Ovary (tissue), 9 donors: ENCODE results near the gene KCTD19. TPM values are rescaled to one million over a fixed set of nuclear protein-coding genes. Genes with fewer than 3 reads are reported as not detected.

ENCODE experiments used
- DNase-seq, 5 donors: peaks; one replicate each; pipeline ENCODE4 v3.0.0-alpha.2; 2019 to 2020
- H3K27ac ChIP-seq, 2 donors: fragments of 200-600 bp; one replicate each; pipeline versions ENCODE4 v1.5.1 to v1.8.0; 2019 to 2022
- H3K27me3 ChIP-seq: fragments of 200-600 bp; one replicate; pipeline ENCODE4 v1.8.0; 2022
- H3K36me3 ChIP-seq: fragments of 200-600 bp; sonication (generic); one replicate; pipeline ENCODE4 v1.5.1; 2019
- H3K4me1 ChIP-seq: one replicate; pipeline ENCODE4 v1.8.1; 2013; ENCODE audit warnings: mild to moderate bottlenecking, moderate library complexity; ENCODE audit not compliant: insufficient read depth
- H3K4me3 ChIP-seq: fragments of 200-600 bp; sonication (generic); one replicate; pipeline ENCODE4 v1.5.1; 2017
- H3K9me3 ChIP-seq, 2 donors: fragments of 200-600 bp in 1 of 2; sonication (generic) in 1 of 2; one replicate each; pipeline versions ENCODE4 v1.5.1 to v1.8.1; 2013 to 2019; ENCODE audit warnings: mild to moderate bottlenecking in 1 of 2, moderate library complexity in 1 of 2
- EP300 ChIP-seq: sonication (generic); formaldehyde crosslinking; IDR thresholded peaks from one replicate; pipeline ENCODE4 v1.6.1; 2017; ENCODE audit warnings: antibody characterized with exemption
- POLR2A ChIP-seq: fragments of 450-650 bp; IDR thresholded peaks from one replicate; pipeline ENCODE4 v1.6.1; 2017; ENCODE audit warnings: antibody characterized with exemption, mild to moderate bottlenecking, moderate library complexity
- WGBS, 3 donors: extraction: QIAGEN DNeasy Blood & Tissue Kit in 1 of 3; methylation state at CpG; one replicate each; pipeline versions ENCODE4 v1.1.5 to v1.1.7; 2013 to 2017; 5-methylcytosine and 5-hydroxymethylcytosine counted together
- intact Hi-C, 4 donors: fragments of 100-400 bp; cut with DNase I; formaldehyde crosslinking; loops; one replicate each; pipeline versions ENCODE4 v1.11.0 to v1.15.1; 2022 to 2023
- polyA plus RNA-seq, 2 donors: library from polyadenylated mRNA; stranded (reverse); fragments of 200-250 nt in 1 of 2; fragments of 350-450 nt in 1 of 2; fragmentation: Illumina TruSeq in 1 of 2; extraction: RNeasy Lipid Tissue Mini Kit (QIAGEN cat#74804) in 1 of 2; gene quantifications; one replicate each; pipeline ENCODE4 v1.2.3, GENCODE V29; 2013 to 2014
- total RNA-seq, 7 donors: library from RNA; depleted of rRNA in 2 of 7; stranded (reverse); fragments of >200 nt in 2 of 7; fragmentation: NEBNext Ultra II Directional in 3 of 7; extraction: Animal tissue kit (Norgen Biotek cat#: 25700) in 3 of 7; gene quantifications; one replicate each; pipeline versions ENCODE4 v1.1.0 to v1.2.4, GENCODE V29; 2016 to 2023
- TF ChIP-seq, protein P1 (sequence below), 3 donors: fragments of 450-650 bp in 2 of 3; fragments of 200-600 bp in 1 of 3; IDR thresholded peaks; one replicate each; pipeline versions ENCODE4 v1.5.1 to v1.8.0; 2016 to 2022; ENCODE audit warnings: antibody characterized with exemption in 3 of 3, mild to moderate bottlenecking in 1 of 3
- donor health status: DM: no; HTN: no; CAD: no; lungs with moderate emphysema.
- donor health status: DM: no; HTN: no; CAD: no.
- donor health status: Bipolar disorder and iron deficiency.
- donor health status: DM: yes; HTN: yes; CAD: no.
- donor health status: DM: no; HTN: no; CAD: no.
- donor health status: DM: yes; HTN: yes; CAD: no.

Gene KCTD19
- total and polyA plus RNA-seq, 9 donors: 0.05 to 0.70 (median 0.12) TPM; not detected in 4

DNA sequence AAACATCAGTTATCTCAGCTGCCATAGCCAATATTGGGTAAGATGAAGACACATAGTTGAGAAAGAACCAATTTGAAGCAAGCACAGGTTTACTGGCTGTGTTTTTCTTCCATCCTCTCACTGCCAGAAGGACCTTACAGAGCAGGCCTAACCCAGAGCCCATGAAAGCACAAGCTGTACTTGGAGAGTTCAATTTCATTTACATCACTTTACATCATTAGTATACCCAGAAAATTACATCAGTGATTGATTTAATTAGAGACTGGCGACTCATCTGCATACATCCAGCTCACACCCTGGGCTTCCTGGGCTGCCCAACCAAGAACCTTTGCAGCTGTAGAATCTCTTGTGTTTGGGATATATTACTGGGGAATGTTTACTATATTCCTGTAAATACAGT is 23.8 kb upstream of the KCTD19 start:
- H3K27ac ChIP-seq: no peak overlapping the region
- no peaks in the 10 kb centered on the region for H3K9me3 ChIP-seq
- no peak overlapping the region for H3K4me3 ChIP-seq
- no peak for DNase-seq
- H3K27me3 ChIP-seq: no peaks in the 10 kb centered on the region
- TF ChIP-seq, protein P1, sequence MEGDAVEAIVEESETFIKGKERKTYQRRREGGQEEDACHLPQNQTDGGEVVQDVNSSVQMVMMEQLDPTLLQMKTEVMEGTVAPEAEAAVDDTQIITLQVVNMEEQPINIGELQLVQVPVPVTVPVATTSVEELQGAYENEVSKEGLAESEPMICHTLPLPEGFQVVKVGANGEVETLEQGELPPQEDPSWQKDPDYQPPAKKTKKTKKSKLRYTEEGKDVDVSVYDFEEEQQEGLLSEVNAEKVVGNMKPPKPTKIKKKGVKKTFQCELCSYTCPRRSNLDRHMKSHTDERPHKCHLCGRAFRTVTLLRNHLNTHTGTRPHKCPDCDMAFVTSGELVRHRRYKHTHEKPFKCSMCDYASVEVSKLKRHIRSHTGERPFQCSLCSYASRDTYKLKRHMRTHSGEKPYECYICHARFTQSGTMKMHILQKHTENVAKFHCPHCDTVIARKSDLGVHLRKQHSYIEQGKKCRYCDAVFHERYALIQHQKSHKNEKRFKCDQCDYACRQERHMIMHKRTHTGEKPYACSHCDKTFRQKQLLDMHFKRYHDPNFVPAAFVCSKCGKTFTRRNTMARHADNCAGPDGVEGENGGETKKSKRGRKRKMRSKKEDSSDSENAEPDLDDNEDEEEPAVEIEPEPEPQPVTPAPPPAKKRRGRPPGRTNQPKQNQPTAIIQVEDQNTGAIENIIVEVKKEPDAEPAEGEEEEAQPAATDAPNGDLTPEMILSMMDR (IDR thresholded peaks at IDR 0.05): no peak
- TF ChIP-seq POLR2A (no peak), EP300 (no peak)
- H3K36me3 ChIP-seq: no peaks in the 10 kb centered on the region
- H3K4me1 ChIP-seq: no peaks in the 10 kb centered on the region
- WGBS, 3 donors: 93 to 100% (median 98%) methylated on average over 1 of the region's 1 CpG
- intact Hi-C loops: no loop called here

DNA sequence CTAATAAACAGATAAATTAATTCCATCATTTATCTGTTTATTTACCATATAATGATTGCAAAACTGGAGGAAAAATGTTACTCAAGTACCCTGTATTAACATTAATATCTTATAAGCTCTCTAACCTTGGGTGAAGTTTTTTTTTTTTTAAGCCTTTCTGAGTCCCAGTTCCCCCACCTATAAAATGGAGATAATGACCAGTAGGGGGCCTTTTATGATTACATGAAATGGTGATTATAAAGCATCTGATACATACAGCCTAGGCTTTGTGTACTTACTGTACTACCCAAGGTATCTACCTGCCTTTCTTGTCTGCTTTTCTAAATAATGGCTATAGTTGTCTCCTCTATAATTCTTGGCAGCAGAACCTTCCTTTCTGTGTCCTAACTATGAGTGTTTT is 22.6 kb upstream of the KCTD19 start:
- TF ChIP-seq POLR2A (no peak), EP300 (no peak)
- TF ChIP-seq, protein P1 (IDR thresholded peaks at IDR 0.05): no peak
- intact Hi-C loops: no loop called here
- no peaks in the 10 kb centered on the region for H3K27me3 ChIP-seq
- DNase-seq: no peak
- no peaks in the 10 kb centered on the region for H3K9me3 ChIP-seq
- H3K4me1 ChIP-seq: no peaks in the 10 kb centered on the region
- no peak overlapping the region for H3K27ac ChIP-seq
- H3K36me3 ChIP-seq: no peaks in the 10 kb centered on the region
- no peak overlapping the region for H3K4me3 ChIP-seq

DNA sequence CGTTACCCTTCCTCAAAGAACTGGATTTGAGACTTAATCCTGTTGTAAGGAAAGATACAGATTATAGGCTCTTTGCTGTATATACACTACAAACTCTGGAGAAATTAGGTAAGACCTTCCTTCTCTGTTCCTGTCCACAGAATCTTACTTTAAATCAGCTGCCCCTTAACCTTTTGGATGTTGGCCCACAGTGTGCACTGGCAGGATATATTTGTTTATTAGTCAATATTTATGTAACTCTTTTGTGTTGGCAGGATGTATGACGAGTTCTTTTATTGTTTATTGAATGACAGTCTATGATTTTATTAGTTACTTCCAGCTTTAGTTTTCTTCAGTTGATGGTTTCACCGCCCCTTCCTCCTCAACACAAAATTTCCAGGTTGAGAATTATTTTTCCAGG is 19.8 kb upstream of the KCTD19 start:
- no peaks in the 10 kb centered on the region for H3K4me1 ChIP-seq
- H3K36me3 ChIP-seq: no peaks in the 10 kb centered on the region
- intact Hi-C loops: no loop called here
- 89 to 92% (median 90%) methylated on average over 3 of the region's 3 CpGs for WGBS, 3 donors
- H3K4me3 ChIP-seq: no peak overlapping the region
- H3K9me3 ChIP-seq: no peaks in the 10 kb centered on the region
- TF ChIP-seq, protein P1 (IDR thresholded peaks at IDR 0.05): no peak
- TF ChIP-seq EP300 (no peak), POLR2A (no peak)
- H3K27ac ChIP-seq: no peak overlapping the region
- H3K27me3 ChIP-seq: no peaks in the 10 kb centered on the region
- DNase-seq: no peak

DNA sequence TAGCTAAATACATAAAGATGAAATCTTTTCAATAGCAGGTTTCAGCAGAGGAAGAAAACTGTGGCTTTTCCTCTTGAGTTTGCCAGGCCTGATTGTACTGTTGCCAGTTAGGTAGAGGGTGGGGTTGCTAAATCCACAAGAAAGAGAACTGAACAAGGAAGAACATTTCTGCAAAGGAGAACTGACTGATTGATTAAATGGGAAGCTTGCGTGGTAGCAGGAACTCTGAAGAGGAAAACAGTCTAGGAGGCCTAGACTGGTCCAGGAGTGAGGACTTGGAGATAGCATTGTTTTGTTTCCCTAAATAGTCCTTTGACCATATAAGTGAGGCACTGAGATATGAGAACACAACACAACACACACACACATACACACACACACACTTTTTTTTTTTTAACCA is 18.9 kb upstream of the KCTD19 start:
- intact Hi-C loops: no loop called here
- WGBS, 3 donors: 80 to 82% (median 81%) methylated on average over 1 of the region's 1 CpG
- no peak for TF ChIP-seq POLR2A
- TF ChIP-seq, protein P1 (IDR thresholded peaks at IDR 0.05): no peak
- TF ChIP-seq EP300: no peak

DNA sequence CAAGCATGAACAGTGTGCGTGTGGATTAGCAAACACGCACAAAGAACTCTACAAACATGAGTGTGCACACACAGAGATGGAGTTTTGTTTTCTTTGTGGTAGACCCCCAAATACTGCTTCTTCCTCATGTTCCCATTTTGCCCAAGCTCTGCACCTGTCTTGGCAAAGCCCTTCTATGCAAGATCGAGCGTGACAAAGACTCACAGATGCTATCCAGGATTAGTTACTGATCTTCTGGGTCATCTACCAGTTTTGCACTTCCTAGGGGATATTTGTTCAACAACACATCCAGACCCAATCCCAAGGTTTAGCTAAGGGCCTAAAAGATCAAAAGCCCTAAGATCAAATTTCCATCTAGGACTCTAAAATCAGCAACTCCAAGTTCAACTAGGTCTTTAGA is 16.1 kb upstream of the KCTD19 start:
- 92 to 93% (median 92%) methylated on average over 4 of the region's 4 CpGs for WGBS, 3 donors

More for the DNA sequence above, 18.9 kb upstream of the KCTD19 start:
- no peaks in the 10 kb centered on the region for H3K36me3 ChIP-seq
- H3K4me1 ChIP-seq: no peaks in the 10 kb centered on the region
- DNase-seq: no peak
- H3K9me3 ChIP-seq: no peaks in the 10 kb centered on the region
- H3K27ac ChIP-seq: no peak overlapping the region
- no peak overlapping the region for H3K4me3 ChIP-seq
- no peaks in the 10 kb centered on the region for H3K27me3 ChIP-seq

More for the DNA sequence above, 16.1 kb upstream of the KCTD19 start:
- H3K27ac ChIP-seq: no peak overlapping the region
- DNase-seq: no peak
- H3K36me3 ChIP-seq: no peaks in the 10 kb centered on the region
- H3K4me1 ChIP-seq: no peaks in the 10 kb centered on the region
- TF ChIP-seq POLR2A (no peak), EP300 (no peak)
- TF ChIP-seq, protein P1 (IDR thresholded peaks at IDR 0.05): no peak
- H3K9me3 ChIP-seq: no peaks in the 10 kb centered on the region
- intact Hi-C loops: no loop called here
- H3K27me3 ChIP-seq: no peaks in the 10 kb centered on the region
- H3K4me3 ChIP-seq: no peak overlapping the region
